M059J (cell line): Measurements from ENCODE around the gene CA14. TPM values are rescaled to one million over a fixed set of nuclear protein-coding genes. Genes with fewer than 3 reads are reported as not detected.
"Not testable (repeated sequence)": the region's sequence is repeated elsewhere in the genome, so short reads cannot be mapped to it uniquely, and the experiment has no call there.

Experiments
- DNase-seq: peaks from one replicate; pipeline ENCODE4 v3.0.0-alpha.2; 2012; ENCODE audit warnings: low read depth
- total RNA-seq: library from RNA; depleted of rRNA; stranded (reverse); fragments of >200 nt; shearing (Covaris generic); gene quantifications from 2 replicates; pipeline ENCODE4 v1.2.3, GENCODE V29; 2014; rRNA removed

CA14 gene
- total RNA-seq: not detected in 2 replicates

DNA sequence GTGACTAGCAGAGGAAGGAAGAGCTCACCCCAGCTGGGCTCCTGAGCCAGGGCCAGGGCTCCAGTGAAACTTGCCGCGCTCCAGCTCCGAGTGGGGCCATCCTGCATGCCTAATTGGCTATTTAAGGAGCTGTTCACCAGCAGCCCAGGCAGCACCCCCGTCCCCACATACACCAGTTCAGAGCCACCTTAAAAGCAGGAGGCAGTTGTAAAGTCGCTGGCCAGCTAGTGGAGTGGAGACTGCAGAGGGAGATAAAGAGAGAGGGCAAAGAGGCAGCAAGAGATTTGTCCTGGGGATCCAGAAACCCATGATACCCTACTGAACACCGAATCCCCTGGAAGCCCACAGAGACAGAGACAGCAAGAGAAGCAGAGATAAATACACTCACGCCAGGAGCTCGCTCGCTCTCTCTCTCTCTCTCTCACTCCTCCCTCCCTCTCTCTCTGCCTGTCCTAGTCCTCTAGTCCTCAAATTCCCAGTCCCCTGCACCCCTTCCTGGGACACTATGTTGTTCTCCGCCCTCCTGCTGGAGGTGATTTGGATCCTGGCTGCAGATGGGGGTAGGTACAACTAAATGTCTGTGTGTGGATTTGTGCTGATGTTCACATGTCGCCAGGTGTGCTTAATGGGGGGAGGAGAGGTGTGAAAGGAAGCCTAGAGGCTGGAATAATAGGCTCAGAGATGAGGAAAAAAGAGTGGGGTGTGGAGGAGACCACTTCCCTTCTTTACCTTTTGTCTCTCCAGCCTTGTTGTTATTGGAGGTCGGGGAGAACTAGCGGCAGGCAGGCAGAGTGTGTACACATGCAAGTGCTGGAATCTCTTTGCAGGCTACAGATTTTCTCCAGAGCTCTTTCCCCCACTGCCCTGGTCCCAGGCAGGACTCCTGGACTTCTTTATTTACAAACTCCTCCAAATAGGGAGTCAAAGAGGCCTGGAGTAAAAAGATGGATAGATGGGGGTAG is at the start of gene CA14:
Gene CA14 (plus strand): TSS at position 151 of the 962 bp plus-strand sequence. CDS start 355 bp downstream, at position 506.
- no peak for DNase-seq

DNA sequence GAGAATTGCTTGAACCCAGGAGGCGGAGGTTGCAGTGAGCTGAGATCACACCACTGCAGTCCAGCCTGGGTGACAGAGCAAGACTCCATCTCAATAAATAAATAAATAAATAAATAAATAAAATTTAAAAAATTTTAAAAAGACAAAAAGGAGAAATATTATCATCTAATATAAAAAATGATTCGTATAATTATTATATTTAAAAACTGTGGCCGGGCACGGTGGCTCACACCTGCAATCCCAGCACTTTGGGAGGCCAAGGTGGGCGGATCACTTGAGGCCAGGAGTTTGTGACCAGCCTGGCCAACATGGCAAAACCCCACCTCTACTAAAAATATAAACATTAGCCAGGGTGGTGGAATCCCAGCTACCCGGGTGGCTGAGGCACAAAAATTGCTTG is 49.1 kb upstream of the CA14 start:
- not testable (repeated sequence) for DNase-seq

DNA sequence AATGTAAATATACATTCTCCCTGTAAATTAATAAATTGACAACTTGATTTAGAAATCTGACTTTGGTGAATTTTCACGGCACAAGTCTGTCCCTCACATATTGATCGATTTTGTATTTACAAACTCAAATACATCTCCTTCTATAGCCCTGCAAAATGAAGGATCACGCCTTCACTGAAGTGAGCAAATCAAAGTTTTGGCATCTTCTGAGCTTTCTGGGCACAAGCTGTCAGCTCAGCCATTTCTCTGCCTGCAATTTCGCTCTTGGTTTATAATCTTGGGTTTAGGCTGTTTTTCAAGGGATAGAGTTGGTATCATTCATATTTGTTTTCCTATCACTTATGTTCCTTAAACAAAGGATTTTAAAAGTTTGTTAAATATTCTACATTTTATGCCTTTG is 47.5 kb upstream of the CA14 start:
- DNase-seq: no peak

DNA sequence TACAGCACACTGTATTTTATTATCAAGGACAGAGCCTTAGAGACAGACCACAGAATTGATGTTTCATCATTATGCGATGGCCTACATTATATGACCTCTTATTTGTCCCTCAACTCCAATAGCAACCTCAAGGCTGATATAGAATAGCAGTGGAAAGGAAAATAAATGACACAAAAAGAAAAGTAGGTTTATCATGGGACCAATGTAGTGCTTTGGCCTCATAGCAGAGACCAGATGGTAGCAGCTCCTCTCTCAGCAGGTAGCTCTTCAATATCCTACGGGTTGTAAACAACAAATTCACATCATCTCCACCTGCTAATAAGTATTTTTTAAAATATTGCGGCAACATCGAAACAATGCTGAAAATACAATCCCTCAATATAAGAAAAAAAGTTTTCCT is 46.9 kb upstream of the CA14 start:
- DNase-seq: no peak

DNA sequence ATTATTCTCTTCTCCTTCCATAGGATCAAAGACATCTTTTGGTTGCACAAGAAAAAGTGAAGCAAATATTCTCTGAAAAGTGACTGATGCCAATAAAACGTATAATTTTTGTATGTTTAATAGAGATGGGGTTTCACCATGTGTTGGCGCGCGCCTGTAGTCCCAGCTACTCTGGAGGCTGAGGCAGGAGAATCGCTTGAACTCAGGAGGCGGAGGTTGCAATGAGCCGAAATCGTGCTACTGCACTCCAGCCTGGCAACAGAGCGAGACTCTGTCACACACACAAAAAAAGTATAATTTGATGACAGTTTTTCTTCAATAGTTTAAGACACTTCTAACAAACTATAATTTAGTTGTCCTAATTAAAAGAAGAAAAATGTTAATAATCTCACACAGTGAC is 45.5 kb upstream of the CA14 start:
- DNase-seq: no peak

DNA sequence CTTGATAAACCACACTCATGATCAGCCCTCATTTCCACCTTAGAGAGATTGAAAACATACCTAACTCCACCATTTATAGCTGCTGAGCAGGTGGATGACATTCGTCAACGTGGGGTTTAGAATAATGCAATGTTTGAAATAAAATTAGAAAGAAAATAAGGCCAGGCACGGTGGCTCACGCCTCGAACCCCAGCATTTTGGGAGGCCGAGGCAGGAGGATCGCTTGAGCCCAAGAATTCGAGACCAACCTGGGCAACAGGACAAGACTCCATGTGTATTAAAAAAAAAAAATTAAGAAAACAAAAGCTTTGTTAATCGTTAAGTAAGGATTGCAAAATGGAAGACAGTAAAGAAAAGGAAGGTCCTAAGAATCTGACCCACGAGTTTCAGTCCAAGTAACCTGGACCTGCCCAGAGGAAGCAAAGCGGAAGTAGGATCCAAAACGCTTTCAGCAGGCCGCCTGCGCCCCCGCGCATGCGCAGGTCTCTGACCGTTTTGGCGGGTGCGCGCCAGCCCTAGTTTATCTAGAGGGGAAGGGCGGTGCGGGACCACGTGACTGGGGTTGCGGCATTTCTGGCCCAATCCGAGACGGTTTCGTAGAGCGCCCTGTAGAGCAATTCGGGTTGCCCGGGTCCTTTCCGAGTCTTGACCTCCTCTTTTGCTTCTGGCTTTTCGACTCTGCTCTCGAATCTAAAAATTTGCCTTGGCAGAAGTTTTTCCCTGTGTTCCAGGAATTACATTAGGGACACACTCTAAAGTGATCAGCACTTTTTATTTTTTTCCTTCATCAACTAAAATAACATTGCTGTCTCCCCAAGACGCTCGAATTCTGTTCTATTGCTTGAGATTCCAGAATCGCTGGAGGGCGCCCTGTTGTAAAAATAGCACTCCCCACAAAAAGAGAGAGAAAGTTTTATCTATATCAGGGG is 44.1 kb upstream of the CA14 start:
- DNase-seq: peak; percentile 95

DNA sequence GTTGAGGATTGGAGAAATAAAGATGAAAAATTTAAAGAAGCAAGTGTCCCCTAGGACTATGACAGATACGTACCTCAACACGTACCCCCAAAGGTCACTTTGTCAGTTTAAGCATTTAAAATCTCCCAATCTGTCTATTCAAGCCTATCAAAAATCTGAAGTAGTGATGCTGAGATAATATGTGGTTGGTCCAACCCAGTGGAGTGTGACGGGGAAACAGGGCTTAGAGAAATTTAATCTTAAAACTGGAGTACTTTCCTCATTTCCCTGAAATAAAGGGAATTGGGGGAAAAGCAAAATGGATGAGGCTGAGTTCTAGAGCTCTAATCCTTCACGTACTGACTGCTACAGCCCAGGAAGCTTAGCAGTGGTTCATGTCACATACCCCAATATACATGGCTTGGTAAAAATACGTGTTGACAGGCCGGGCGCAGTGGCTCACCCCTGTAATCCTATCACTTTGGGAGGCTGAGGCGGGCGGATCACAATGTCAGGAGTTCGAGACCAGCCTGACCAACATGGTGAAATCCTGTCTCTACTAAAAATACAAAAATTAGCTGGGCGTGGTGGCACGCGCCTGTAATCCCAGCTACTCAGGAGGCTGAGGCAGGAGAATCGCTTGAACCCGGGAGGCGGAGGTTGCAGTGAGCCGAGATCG is 43.3 kb upstream of the CA14 start:
- not testable (repeated sequence) for DNase-seq

DNA sequence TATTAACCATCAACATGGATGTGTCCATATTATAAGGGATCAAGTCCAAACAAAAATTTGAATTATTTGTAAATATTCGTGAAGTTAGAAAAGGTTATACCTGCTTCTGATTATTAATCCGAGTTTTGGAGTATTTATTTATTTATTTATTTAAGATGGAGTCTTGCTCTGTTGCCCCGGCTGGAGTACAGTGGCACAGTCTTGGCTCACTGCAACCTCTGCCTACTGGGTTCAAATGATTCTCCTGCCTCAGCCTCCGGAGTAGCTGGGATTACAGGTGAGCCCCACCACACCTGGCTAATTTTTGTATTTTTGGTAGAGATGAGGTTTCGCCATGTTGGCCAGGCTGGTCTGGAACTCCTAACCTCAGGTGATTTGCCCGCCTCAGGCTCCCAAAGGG is 41.7 kb upstream of the CA14 start:
- DNase-seq: not testable (repeated sequence)

DNA sequence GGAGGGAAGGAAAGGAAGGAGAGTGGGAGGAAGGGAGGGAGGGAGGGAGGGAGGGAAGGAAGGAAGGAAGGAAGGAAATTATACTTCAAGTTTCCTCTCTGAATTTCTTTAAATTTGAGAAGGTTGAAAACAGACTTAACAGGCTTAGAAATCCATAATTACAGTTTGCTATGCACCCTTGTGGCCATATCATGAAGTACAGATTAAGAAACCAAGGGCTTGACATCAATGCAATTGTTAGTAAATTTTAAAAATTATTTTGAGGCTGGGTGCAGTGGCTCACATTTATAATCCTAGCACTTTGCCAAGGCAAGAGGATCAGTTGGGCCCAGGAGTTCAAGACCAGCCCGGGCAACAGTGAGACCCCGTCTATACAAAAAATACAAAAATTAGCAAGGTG is 36.0 kb upstream of the CA14 start:
- peak; percentile 36 for DNase-seq

DNA sequence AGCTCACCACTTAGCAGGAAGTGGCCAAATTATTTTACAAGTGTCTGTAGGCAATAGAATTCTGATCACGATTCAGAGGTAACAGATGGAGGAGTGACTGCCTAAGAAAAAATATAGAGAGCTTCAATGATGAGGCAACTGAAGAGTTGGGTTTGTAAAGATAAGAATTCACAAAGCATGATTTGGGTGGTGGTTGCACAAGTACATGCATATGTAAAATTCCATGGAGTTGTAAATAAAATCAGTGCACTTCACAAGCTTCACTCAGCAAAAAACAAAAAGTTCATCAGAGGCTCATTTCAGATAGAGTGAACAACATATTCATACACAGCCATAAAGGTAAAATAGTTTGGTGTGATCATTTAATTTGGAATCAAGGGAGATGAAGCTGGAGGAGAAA is 32.6 kb upstream of the CA14 start:
- DNase-seq: no peak

DNA sequence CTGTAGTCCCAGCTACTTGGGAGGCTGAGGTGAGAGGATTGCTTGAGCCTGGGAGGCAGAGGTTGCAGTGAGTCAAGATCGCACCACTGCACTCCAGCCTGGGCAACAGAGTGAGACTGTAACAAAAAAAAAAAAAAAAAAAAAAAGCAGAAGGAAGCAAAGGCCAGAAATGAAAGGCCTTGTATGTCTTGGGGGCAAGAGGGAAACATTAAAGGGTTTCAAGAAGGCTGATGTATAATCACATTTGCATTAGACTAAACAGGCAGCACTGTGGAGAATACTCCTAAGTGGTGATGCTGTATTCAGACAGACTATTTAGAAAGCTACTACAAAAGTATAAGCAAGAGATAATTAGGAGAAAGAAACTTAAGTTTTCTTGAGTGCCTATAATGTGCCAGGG is 32.0 kb upstream of the CA14 start:
- DNase-seq: no peak

DNA sequence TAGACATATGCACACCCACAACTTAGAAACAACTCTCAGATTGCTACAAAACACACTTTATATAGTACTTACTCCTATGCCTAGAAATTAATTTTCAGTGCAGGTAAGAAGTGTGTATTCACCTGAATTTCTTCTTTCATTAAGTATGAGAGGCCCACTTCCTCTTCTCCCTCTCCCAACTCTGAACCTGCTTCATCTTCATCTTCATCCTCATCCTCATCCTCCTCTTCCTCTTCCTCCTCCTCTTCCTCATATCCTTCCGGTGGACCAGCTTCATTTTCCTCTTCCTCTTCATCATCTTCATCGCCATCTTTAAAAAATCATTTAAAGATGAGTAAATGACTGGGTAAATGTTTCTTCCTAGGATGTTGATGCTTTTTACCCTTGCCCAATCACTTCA is 31.1 kb upstream of the CA14 start:
- no peak for DNase-seq

DNA sequence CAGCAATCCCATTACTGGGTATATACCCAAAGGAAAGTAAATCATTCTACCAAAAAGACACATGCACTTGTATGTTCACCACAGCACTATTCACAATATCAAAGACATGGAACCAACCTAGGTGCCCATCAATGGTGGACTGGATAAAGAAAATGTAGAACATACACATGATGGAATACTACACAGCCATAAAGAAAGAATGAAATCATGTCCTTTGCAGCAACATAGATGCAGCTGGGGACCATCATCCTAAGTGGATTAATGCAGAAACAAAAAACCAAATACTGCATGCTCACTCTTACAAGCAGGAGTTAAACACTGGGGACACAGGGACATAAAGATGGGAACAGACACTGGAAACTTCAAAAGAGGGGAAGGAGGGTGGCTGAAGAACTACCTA is 30.3 kb upstream of the CA14 start:
- no peak for DNase-seq

DNA sequence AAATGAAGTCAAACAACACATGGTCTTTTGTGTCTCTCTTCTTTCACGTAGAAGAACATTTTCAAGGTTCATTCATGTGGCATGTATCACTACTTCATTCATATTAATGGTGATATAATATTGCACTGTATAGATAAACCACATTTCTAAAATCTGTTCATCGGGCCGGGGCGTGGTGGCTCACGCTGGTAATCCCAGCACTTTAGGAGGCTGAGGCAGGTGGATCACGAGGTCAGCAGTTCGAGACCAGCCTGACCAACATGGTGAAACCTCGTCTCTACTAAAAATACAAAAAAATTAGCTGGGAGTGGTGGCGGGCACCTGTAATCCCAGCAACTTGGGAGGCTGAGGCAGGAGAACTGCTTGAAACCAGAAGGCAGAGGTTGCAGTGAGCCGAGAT is 29.3 kb upstream of the CA14 start:
- DNase-seq: not testable (repeated sequence)

DNA sequence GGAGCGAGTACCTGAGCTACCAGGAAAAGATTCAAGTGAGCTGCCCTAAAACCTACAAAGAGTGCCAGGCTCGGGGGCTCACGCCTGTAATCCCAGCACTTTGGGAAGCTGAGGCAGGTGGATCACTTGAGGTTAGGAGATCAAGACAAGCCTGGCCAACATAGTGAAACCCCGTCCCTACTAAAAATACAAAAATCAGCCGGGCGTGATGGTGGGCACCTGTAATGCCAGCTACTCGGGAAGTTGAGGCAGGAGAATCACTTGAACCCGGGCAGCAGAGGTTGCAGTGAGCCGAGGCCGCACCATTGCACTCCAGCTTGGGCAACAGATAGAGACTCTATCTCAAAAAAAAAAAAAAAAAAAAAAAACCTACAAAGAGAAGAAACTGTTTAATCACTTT is 24.7 kb upstream of the CA14 start:
- not testable (repeated sequence) for DNase-seq

DNA sequence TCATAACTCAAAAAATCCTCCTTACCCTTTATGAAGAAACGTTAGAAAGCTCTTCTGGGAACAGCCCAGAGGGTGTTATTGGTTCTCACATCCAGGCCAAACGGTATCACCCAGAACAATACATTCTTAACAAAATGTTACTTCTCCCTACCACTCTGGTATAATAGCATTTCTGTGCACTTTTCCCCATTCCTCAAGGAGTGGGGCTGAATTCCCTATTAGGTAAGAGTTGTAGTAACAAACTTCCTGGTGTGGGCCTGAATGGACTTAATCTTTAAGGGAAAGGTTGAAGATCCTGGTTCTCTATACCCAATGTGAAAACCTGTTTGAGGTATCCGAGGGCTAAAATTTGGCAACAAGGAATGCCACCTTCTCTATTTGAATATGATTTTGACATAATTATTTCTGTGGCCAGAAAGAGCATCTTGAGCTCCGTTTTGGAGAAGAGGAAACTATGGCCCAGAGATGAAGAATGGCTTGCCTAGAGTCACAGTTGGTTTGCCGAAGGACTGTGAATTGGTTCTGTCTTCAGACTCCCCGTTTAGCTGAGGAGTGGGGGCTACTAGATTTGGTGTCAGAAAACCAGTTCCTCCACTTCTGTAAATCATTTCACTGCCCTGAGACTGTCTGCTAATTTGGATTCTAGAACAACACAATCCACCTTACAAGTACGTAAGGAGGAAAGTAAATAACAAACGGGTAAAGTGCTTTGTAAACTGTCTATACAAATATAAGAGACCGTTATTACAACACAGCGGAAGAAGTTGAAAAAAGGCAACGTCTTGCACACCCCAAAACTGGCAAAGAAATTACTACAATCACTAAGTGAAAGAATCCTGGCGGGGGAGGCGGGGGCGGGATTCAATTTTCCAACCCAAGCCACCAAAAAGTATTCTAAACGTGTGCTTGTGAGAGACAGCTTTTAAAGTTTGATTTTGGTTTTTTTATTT is 23.9 kb upstream of the CA14 start:
- DNase-seq: no peak

DNA sequence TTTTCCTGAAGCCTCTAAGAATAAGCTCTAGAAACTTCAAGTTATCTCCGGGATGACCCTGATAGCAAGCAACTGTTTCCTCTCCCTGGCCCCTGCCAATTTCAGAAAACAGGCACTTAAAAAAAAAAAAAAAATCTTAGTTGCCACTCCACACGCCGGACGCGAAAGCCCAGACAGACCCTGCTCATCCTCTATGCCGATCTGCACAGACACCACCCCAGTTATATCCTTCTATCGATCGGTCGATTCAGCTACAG is 23.3 kb upstream of the CA14 start:
- no peak for DNase-seq

DNA sequence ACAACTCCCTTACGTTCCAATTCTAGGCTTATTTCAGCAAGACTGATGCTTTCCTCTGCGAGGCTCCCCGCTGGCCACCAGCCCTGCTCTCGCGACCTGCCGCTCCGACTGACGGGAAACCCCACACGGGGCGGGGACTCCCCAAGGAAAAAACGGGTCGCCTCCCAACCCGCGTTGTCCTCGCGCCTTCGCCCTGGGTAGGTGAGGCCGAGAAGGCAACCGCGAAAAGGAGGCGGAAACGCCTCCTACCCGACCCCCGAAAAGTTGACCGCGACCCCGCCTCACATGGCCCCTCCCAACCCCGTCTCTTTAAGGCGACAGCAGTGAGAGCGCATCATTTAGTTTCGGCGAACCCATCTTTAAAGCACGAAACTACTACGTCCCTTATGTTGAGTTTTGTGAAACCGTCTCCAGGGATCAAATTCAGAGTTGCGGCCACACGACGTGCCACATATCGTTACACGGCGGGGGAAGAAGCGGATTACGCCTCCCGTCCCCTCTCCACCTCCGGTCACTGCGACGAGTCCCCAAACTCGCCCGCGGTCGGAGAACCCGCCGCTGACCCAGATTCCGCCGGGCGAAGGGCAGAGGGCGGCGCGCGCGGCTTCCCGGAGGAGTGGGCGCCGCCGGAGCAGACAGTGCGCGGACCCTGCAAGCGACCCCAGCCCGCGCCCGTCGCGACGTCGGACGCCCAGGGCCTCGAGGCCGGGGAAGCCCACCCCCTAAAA is 22.8 kb upstream of the CA14 start:
- peak; percentile 88 for DNase-seq

DNA sequence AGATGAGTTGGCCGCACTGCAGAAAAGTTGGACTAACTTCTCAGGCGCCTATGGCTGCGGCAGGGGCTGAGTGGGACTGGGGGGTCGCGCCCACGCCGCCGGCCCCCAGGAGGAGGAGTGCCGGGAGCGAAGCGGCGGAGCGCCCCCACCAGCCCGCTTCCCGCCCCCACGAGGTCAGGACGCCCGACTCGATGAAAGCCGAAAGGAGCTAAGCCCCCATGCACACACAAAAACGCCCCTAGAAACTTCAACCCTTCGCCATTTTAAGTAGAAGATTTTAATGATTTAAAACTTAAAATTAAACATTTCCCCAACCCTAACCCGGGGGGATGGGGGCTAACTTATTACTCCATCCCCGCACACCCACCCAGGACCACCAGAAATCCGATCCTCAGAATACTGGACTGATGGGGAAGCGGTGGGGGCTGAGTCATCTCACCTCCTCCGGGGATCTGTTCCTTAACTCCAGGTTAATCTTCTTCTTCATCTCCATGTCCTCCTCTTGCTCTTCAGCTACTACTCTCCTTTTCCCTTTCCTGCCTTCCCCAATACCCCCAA is 22.2 kb upstream of the CA14 start:
- peak; percentile 43 for DNase-seq
